Measurements from ENCODE around the gene VAMP8.
"Not testable (repeated sequence)": the region's sequence is repeated elsewhere in the genome, so short reads cannot be mapped to it uniquely, and the experiment has no call there.

VAMP8 gene

GRCh38 chr2:85601771-85602475 is 24.5 kb downstream of the VAMP8 start:
- H3K36me3 ChIP-seq (ENCODE audit: insufficient read depth, low read length), result peaks cover 12% of the 10 kb centered on the region
- peak overlapping the region; percentile 89 for H3K4me3 ChIP-seq (ENCODE audit: low read depth, low read length, poor library complexity, severe bottlenecking)
- no peaks in the 10 kb centered on the region for H3K9me3 ChIP-seq (ENCODE audit: low read length)
- H2AFZ ChIP-seq (ENCODE audit: low read length), result no peak overlapping the region
- peak overlapping the region; percentile 70; the same call in 1 of the 2 replicates for H3K9ac ChIP-seq (ENCODE audit: low read length)
- peak overlapping the region; percentile 99 for H3K4me2 ChIP-seq (ENCODE audit: low read length)
- no peaks in the 10 kb centered on the region for H3K27me3 ChIP-seq (ENCODE audit: insufficient read depth, low read length)
- no peaks in the 10 kb centered on the region for H3K79me2 ChIP-seq (ENCODE audit: insufficient read depth, low read length)
- no peaks in the 10 kb centered on the region for H4K20me1 ChIP-seq (ENCODE audit: insufficient read depth, low read length)
- peaks cover 11% of the 10 kb centered on the region for H3K4me1 ChIP-seq (ENCODE audit: insufficient read depth, low read length, severe bottlenecking)
- H3F3A ChIP-seq (ENCODE audit: insufficient read depth, low read length), result no peaks in the 10 kb centered on the region
- no peaks in the 10 kb centered on the region for H3K9me2 ChIP-seq (ENCODE audit: low read depth, low read length)
- H3K27ac ChIP-seq (ENCODE audit: low read depth, low read length, poor library complexity, severe bottlenecking), result no peak overlapping the region
- no peak for TF ChIP-seq EZH2 (IDR thresholded peaks at IDR 0.05; ENCODE audit: borderline replicate concordance, low read length)
- TF ChIP-seq, protein P1, sequence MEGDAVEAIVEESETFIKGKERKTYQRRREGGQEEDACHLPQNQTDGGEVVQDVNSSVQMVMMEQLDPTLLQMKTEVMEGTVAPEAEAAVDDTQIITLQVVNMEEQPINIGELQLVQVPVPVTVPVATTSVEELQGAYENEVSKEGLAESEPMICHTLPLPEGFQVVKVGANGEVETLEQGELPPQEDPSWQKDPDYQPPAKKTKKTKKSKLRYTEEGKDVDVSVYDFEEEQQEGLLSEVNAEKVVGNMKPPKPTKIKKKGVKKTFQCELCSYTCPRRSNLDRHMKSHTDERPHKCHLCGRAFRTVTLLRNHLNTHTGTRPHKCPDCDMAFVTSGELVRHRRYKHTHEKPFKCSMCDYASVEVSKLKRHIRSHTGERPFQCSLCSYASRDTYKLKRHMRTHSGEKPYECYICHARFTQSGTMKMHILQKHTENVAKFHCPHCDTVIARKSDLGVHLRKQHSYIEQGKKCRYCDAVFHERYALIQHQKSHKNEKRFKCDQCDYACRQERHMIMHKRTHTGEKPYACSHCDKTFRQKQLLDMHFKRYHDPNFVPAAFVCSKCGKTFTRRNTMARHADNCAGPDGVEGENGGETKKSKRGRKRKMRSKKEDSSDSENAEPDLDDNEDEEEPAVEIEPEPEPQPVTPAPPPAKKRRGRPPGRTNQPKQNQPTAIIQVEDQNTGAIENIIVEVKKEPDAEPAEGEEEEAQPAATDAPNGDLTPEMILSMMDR (IDR thresholded peaks at IDR 0.05; ENCODE audit: low read length), result no peak

DNA sequence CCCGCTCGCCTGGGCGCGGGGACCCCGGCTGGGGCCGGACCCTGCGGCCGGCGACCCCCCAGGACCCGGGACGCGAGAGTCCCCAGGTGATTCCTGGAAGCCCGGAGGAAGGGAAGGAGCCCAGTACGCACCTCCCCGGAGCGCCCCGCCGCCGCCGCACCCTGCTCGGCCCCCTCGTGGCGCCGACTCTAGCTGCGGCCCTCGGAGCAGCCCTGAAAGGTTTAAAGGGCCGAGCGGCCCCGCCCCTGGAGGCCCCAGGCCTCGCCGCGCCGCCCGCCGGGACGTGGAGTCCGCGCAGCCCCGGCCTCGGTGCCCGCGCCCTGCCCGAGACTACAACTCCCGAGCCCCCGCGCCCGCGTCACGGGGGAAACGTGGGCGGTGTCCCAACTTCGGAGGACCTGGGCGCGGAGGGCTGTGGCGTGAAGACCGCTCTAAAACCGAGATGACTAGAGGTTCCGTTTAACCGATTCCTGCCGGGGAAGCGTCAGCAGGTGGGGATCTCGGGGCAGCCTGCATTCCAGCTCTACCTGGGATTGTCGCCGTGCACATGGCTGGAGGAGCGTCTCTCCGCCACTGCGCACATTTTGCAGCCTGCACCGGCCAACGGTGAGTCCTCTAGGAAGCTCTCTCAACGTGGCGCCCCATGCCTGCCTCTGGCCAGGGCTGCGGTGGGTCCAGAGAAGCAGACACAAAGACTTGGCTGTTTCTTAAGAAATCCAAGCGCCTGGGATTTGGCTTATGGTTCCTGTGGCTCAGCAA is 25.3 kb downstream of the VAMP8 start, which contains the start of gene TMEM150A:
TSS of gene TMEM150A (minus strand) at position 223 of the 759 bp plus-strand sequence. CDS start 750 bp downstream, outside the sequence.
- H3K79me2 ChIP-seq (ENCODE audit: insufficient read depth, low read length), result no peaks in the 10 kb centered on the region
- TF ChIP-seq EZH2 (IDR thresholded peaks at IDR 0.05; ENCODE audit: borderline replicate concordance, low read length), result no peak
- TF ChIP-seq, protein P1 (IDR thresholded peaks at IDR 0.05; ENCODE audit: low read length), result no peak; the same call in 1 of the 2 replicates
- H3K9me3 ChIP-seq (ENCODE audit: low read length), result no peaks in the 10 kb centered on the region
- no peak within 1 kb of the TSS for H3K27ac ChIP-seq (ENCODE audit: low read depth, low read length, poor library complexity, severe bottlenecking)
- H4K20me1 ChIP-seq (ENCODE audit: insufficient read depth, low read length), result no peaks in the 10 kb centered on the region
- H3K4me1 ChIP-seq (ENCODE audit: insufficient read depth, low read length, severe bottlenecking), result peaks cover 11% of the 10 kb centered on the region
- H3K27me3 ChIP-seq (ENCODE audit: insufficient read depth, low read length), result no peaks in the 10 kb centered on the region
- no peaks in the 10 kb centered on the region for H3F3A ChIP-seq (ENCODE audit: insufficient read depth, low read length)
- H2AFZ ChIP-seq (ENCODE audit: low read length), result 0 out of 2 replicates have a peak within 1 kb of the TSS, but pooled peaks have one; percentile 10
- peak within 1 kb of the TSS; percentile 89 for H3K4me3 ChIP-seq (ENCODE audit: low read depth, low read length, poor library complexity, severe bottlenecking)
- peak within 1 kb of the TSS; percentile 70 for H3K9ac ChIP-seq (ENCODE audit: low read length)
- H3K36me3 ChIP-seq (ENCODE audit: insufficient read depth, low read length), result peaks cover 13% of the 10 kb centered on the region
- H3K9me2 ChIP-seq (ENCODE audit: low read depth, low read length), result no peaks in the 10 kb centered on the region
- H3K4me2 ChIP-seq (ENCODE audit: low read length), result peak within 1 kb of the TSS; percentile 99

- Histone ChIP-seq H3K36me3 (ENCODE audit: insufficient read depth, low read length) (peaks cover 26% of the 10 kb centered on the region), H3K4me1 (ENCODE audit: insufficient read depth, low read length, severe bottlenecking) (peaks cover 11% of the 10 kb centered on the region)
- H3K9me3 ChIP-seq (ENCODE audit: low read length); H3K27me3 ChIP-seq (ENCODE audit: insufficient read depth, low read length); H3K27ac ChIP-seq (ENCODE audit: low read depth, low read length, poor library complexity, severe bottlenecking); H3K9me2 ChIP-seq (ENCODE audit: low read depth, low read length); H3F3A ChIP-seq (ENCODE audit: insufficient read depth, low read length); H3K4me3 ChIP-seq (ENCODE audit: low read depth, low read length, poor library complexity, severe bottlenecking); H2AFZ ChIP-seq (ENCODE audit: low read length); H3K79me2 ChIP-seq (ENCODE audit: insufficient read depth, low read length); H3K9ac ChIP-seq (ENCODE audit: low read length); H4K20me1 ChIP-seq (ENCODE audit: insufficient read depth, low read length); H3K4me2 ChIP-seq (ENCODE audit: low read length): not testable (repeated sequence)
Measured at GRCh38 chr2:85604133-85604444, 26.7 kb downstream of the VAMP8 start.
